T-helper 2 cell (primary cell): ENCODE measurements around the gene SLC6A11.

Experiments
- DNase-seq, 5 experiments: peaks; one replicate each; pipeline versions ENCODE4 v3.0.0 to v3.0.0-alpha.2; 2012 to 2022

SLC6A11 gene

GRCh38 chr3:10933805-10934481 lies 117.9 kb downstream of the SLC6A11 start:
- no peak for DNase-seq

GRCh38 chr3:10935028-10935427 lies 119.0 kb downstream of the SLC6A11 start:
- no peak for DNase-seq

- no peak for DNase-seq
Measured at GRCh38 chr3:10935846-10936631, 120.0 kb downstream of the SLC6A11 start.

GRCh38 chr3:10936686-10937085 lies 120.7 kb downstream of the SLC6A11 start:
- DNase-seq, result no peak

- no peak for DNase-seq
Measured at GRCh38 chr3:10937141-10937825, 121.3 kb downstream of the SLC6A11 start.

- DNase-seq, result no peak
Measured at GRCh38 chr3:10939556-10939955, 123.5 kb downstream of the SLC6A11 start.

- DNase-seq, result no peak
Measured at GRCh38 chr3:10940106-10940505, 124.1 kb downstream of the SLC6A11 start.

- peak in 1 of 5 experiments; percentile 11 for DNase-seq
Measured at GRCh38 chr3:10941972-10942371, 125.9 kb downstream of the SLC6A11 start.

- DNase-seq, result no peak
Measured at GRCh38 chr3:10942690-10943205, 126.7 kb downstream of the SLC6A11 start.

- no peak for DNase-seq
Measured at GRCh38 chr3:10944866-10945265, 128.8 kb downstream of the SLC6A11 start.

- peak in 3 of 5 experiments; percentile 19 to 39 (median 22) for DNase-seq
Measured at GRCh38 chr3:10945683-10946287, 129.8 kb downstream of the SLC6A11 start.

GRCh38 chr3:10946526-10946925 lies 130.5 kb downstream of the SLC6A11 start:
- DNase-seq, result no peak

GRCh38 chr3:10948326-10948725 lies 132.3 kb downstream of the SLC6A11 start:
- DNase-seq, result no peak

- DNase-seq, result no peak
Measured at GRCh38 chr3:10949197-10949596, 133.2 kb downstream of the SLC6A11 start.

GRCh38 chr3:10950476-10951294 lies 134.7 kb downstream of the SLC6A11 start:
- DNase-seq, result peak in 1 of 5 experiments; percentile 9

- no peak for DNase-seq
Measured at GRCh38 chr3:10951295-10951926, 135.4 kb downstream of the SLC6A11 start.

GRCh38 chr3:10952525-10952924 lies 136.5 kb downstream of the SLC6A11 start:
- DNase-seq, result no peak

GRCh38 chr3:10954740-10955139 lies 138.7 kb downstream of the SLC6A11 start:
- DNase-seq, result no peak

GRCh38 chr3:10955711-10956453 lies 139.9 kb downstream of the SLC6A11 start:
- DNase-seq, result no peak

- DNase-seq, result no peak
Measured at GRCh38 chr3:10956531-10956930, 140.5 kb downstream of the SLC6A11 start.

GRCh38 chr3:10956986-10957385 lies 141.0 kb downstream of the SLC6A11 start:
- DNase-seq, result no peak
